SK-N-SH treated with all-trans-retinoic acid at 6 μM for 48 hours (cell line): ENCODE measurements around the gene HPF1.

Source experiments
- ISL1 ChIP-seq: fragments of 250-450 bp; sonication (Bioruptor Pico); IDR thresholded peaks from 2 replicates; pipeline ENCODE4 v2.1.2; 2022; ENCODE audit warnings: mild to moderate bottlenecking, moderate library complexity
- ZNF565 ChIP-seq: fragments of 450-650 bp; formaldehyde crosslinking; conservative IDR thresholded peaks from 2 replicates; pipeline ENCODE4 v1.5.0; 2020; ENCODE audit warnings: low read depth, mild to moderate bottlenecking, moderate library complexity

DNA sequence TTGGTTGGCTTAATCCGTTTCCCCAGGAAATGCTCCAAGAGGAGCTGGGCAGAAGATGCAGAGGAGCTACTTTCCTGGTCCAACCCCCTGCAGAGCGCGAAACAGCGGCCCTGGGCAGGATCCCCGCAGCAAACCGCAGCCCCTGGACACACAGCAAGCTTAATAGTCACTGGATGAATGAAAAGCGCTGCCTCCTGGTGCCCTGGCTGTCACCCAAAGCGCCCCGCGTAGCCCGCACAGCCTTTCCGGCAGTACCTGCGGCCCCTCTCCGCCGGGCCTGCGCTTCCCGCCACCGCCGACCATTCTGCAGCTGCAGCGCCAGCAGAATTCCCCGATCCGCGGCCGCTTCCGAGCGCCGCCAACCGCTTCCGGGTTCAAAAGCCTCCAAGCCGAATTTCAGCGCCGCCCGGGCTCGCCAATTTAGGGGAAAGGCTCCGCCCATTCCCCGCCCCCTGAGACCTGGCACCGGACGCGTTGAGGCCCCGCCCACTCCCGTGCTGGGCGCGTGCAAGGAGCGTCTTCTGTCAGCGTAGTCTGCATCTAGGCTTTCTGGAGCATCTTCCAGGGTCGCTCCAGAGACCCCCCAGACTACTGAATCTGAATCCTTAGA is at the start of gene HPF1:
- TF ChIP-seq ISL1 (CRISPR knock-in tag) (no peak), ZNF565 (CRISPR knock-in tag) (no peak)
